ENCODE data around the gene TMEM109.

The TMEM109 gene

DNA sequence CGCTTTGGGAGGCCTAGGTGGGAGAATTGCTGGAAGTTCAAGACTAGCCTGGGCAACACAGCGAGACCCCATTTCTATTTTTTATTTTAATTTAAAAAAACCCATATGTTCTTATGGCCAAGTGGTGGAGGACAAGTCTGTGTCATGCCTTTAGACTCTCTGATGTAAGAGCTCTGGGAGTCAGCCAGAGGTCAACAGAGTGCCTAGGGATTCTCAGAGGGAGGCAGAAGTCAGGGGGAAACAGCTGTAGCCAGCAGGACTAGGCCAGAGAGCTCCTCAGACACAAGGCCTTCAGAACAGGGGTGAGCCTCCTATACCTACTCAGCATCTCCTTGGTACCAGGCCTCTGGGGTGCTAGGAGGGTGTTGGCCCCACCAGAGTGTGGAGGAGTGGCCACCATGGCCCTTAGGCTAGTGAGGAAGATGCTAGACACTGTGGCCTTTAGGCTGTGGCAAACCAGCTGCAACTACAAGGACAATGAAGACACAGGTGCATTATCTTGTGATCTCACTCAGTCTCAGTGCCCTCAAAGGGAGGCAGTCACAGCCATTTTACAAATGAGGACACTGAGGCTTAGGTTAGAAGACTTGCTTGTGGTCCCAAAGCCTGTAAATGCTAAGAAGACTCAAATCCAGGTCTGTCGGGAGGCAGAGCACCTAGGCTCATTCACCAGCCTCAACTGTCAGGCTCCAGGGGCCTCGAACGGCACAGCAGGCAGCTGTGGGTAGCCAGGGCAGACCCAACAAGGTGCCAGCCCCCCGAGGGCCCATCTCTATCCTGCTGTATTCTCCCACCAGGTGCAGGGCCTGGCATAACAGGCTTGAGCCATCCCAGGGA, 41.6 kb upstream of the TMEM109 start:
- TF ChIP-seq, protein P1, sequence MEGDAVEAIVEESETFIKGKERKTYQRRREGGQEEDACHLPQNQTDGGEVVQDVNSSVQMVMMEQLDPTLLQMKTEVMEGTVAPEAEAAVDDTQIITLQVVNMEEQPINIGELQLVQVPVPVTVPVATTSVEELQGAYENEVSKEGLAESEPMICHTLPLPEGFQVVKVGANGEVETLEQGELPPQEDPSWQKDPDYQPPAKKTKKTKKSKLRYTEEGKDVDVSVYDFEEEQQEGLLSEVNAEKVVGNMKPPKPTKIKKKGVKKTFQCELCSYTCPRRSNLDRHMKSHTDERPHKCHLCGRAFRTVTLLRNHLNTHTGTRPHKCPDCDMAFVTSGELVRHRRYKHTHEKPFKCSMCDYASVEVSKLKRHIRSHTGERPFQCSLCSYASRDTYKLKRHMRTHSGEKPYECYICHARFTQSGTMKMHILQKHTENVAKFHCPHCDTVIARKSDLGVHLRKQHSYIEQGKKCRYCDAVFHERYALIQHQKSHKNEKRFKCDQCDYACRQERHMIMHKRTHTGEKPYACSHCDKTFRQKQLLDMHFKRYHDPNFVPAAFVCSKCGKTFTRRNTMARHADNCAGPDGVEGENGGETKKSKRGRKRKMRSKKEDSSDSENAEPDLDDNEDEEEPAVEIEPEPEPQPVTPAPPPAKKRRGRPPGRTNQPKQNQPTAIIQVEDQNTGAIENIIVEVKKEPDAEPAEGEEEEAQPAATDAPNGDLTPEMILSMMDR (IDR thresholded peaks at IDR 0.05; ENCODE audit: insufficient read depth, low read length, poor library complexity, severe bottlenecking): no peak
- no peak for DNase-seq (ENCODE audit: extremely low read depth, insufficient read length)
- H3K36me3 ChIP-seq (ENCODE audit: control insufficient read depth, insufficient read depth, low read length): no peaks in the 10 kb centered on the region
- no peaks in the 10 kb centered on the region for H3K27me3 ChIP-seq (replicated peaks; ENCODE audit: control insufficient read depth, insufficient read depth, low read length)
- no peak overlapping the region for H3K4me3 ChIP-seq (replicated peaks; ENCODE audit: low read depth, low read length)

GRCh38 chr11:60872961-60873524, 40.9 kb upstream of the TMEM109 start:
- no peaks in the 10 kb centered on the region for H3K27me3 ChIP-seq (replicated peaks; ENCODE audit: control insufficient read depth, insufficient read depth, low read length)
- no peak for DNase-seq (ENCODE audit: extremely low read depth, insufficient read length)
- no peak overlapping the region for H3K4me3 ChIP-seq (replicated peaks; ENCODE audit: low read depth, low read length)
- H3K36me3 ChIP-seq (ENCODE audit: control insufficient read depth, insufficient read depth, low read length): no peaks in the 10 kb centered on the region
- TF ChIP-seq, protein P1 (IDR thresholded peaks at IDR 0.05; ENCODE audit: insufficient read depth, low read length, poor library complexity, severe bottlenecking): no peak

- TF ChIP-seq, protein P1 (IDR thresholded peaks at IDR 0.05; ENCODE audit: insufficient read depth, low read length, poor library complexity, severe bottlenecking): no peak
- Histone ChIP-seq H3K27me3 (replicated peaks; ENCODE audit: control insufficient read depth, insufficient read depth, low read length) (no peaks in the 10 kb centered on the region), H3K36me3 (ENCODE audit: control insufficient read depth, insufficient read depth, low read length) (no peaks in the 10 kb centered on the region), H3K4me3 (replicated peaks; ENCODE audit: low read depth, low read length) (no peak overlapping the region)
- DNase-seq (ENCODE audit: extremely low read depth, insufficient read length): no peak
Measured at GRCh38 chr11:60873533-60873932, 40.4 kb upstream of the TMEM109 start.

- H3K4me3 ChIP-seq (replicated peaks; ENCODE audit: low read depth, low read length): no peak overlapping the region
- H3K27me3 ChIP-seq (replicated peaks; ENCODE audit: control insufficient read depth, insufficient read depth, low read length): no peaks in the 10 kb centered on the region
- peaks cover under 1% of the 10 kb centered on the region for H3K36me3 ChIP-seq (ENCODE audit: control insufficient read depth, insufficient read depth, low read length)
- no peak for DNase-seq (ENCODE audit: extremely low read depth, insufficient read length)
- TF ChIP-seq, protein P1 (IDR thresholded peaks at IDR 0.05; ENCODE audit: insufficient read depth, low read length, poor library complexity, severe bottlenecking): no peak
Measured at GRCh38 chr11:60874421-60875365, 39.3 kb upstream of the TMEM109 start.

- H3K4me3 ChIP-seq (replicated peaks; ENCODE audit: low read depth, low read length): no peak overlapping the region
- TF ChIP-seq, protein P1 (IDR thresholded peaks at IDR 0.05; ENCODE audit: insufficient read depth, low read length, poor library complexity, severe bottlenecking): no peak
- no peak for DNase-seq (ENCODE audit: extremely low read depth, insufficient read length)
- H3K27me3 ChIP-seq (replicated peaks; ENCODE audit: control insufficient read depth, insufficient read depth, low read length): no peaks in the 10 kb centered on the region
- H3K36me3 ChIP-seq (ENCODE audit: control insufficient read depth, insufficient read depth, low read length): peaks cover 5% of the 10 kb centered on the region
Measured at GRCh38 chr11:60875366-60876167, 38.4 kb upstream of the TMEM109 start.
